Loucy (cell line): ENCODE measurements around the gene STARD13.

Experiments used
- EZH2phosphoT487 ChIP-seq: fragments of 200-600 bp; IDR thresholded peaks from 2 replicates; pipeline ENCODE4 v1.6.1; 2018; ENCODE audit warnings: antibody characterized with exemption, mild to moderate bottlenecking, moderate library complexity, borderline replicate concordance
- TF ChIP-seq, protein P1 (sequence below): fragments of 200-600 bp; sonication (generic); conservative IDR thresholded peaks from 2 replicates; pipeline ENCODE4 v1.5.1; 2014; ENCODE audit warnings: mild to moderate bottlenecking, antibody characterized with exemption, low read length

DNA sequence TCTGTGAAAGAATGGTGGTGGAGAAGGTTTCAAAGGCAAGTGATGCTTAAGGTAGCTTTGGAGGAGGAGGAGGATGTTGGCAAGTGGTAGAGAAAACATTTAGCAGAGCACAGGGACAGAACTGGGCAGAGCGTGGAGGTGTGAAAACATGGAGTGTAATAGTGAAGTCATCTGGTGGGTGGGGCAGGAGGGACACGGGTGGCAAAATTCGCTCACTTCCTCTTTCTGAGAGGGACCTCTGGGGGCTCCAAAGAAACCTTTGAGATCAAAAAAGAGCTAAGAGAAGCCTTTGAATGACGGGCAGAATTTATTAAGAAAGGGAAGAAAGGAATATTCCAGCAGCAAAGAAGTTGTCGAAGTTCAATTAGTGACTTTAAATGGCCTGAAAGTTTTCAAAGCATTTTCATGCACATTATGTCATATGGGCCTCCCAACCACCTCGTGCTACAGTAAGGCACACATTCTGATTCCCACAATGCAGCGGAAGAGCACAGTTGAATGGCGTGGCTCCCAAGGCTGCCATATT lies 82.8 kb downstream of the STARD13 start:
- TF ChIP-seq, protein P1, sequence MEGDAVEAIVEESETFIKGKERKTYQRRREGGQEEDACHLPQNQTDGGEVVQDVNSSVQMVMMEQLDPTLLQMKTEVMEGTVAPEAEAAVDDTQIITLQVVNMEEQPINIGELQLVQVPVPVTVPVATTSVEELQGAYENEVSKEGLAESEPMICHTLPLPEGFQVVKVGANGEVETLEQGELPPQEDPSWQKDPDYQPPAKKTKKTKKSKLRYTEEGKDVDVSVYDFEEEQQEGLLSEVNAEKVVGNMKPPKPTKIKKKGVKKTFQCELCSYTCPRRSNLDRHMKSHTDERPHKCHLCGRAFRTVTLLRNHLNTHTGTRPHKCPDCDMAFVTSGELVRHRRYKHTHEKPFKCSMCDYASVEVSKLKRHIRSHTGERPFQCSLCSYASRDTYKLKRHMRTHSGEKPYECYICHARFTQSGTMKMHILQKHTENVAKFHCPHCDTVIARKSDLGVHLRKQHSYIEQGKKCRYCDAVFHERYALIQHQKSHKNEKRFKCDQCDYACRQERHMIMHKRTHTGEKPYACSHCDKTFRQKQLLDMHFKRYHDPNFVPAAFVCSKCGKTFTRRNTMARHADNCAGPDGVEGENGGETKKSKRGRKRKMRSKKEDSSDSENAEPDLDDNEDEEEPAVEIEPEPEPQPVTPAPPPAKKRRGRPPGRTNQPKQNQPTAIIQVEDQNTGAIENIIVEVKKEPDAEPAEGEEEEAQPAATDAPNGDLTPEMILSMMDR = no peak
- no peak for TF ChIP-seq EZH2phosphoT487
